ES-I3 (cell line): ENCODE results near the gene NAA15.
"Not testable (repeated sequence)": the region's sequence is repeated elsewhere in the genome, so short reads cannot be mapped to it uniquely, and the experiment has no call there.

Source experiments
- H3K36me3 ChIP-seq: 2 replicates; pipeline ENCODE4 v1.6.1; 2013; ENCODE audit warnings: mild to moderate bottlenecking, low read length, control low read depth, moderate library complexity; ENCODE audit not compliant: insufficient read depth
- H3K4me1 ChIP-seq: 2 replicates; pipeline ENCODE4 v1.6.1; 2013; ENCODE audit warnings: mild to moderate bottlenecking, control low read depth, low read length; ENCODE audit not compliant: insufficient read depth
- H3K9ac ChIP-seq: 2 replicates; pipeline ENCODE4 v1.6.1; 2013; ENCODE audit warnings: low read depth, mild to moderate bottlenecking, low read length, moderate library complexity
- H3K9me3 ChIP-seq: 2 replicates; pipeline ENCODE4 v1.6.1; 2013; ENCODE audit warnings: mild to moderate bottlenecking, low read length, moderate library complexity; ENCODE audit not compliant: control insufficient read depth, insufficient read depth

Gene NAA15

GRCh38 chr4:139337612-139338011 is 36.3 kb downstream of the NAA15 start:
- no peaks in the 10 kb centered on the region for H3K9me3 ChIP-seq
- H3K36me3 ChIP-seq, result no peaks in the 10 kb centered on the region; the same call in none of the 2 replicates
- H3K9ac ChIP-seq, result no peak overlapping the region
- H3K4me1 ChIP-seq, result no peaks in the 10 kb centered on the region

GRCh38 chr4:139361301-139361700 is 60.0 kb downstream of the NAA15 start:
- Histone ChIP-seq H3K36me3 (peaks cover 8% of the 10 kb centered on the region), H3K9me3 (no peaks in the 10 kb centered on the region), H3K4me1 (no peaks in the 10 kb centered on the region), H3K9ac (no peak overlapping the region)

- Histone ChIP-seq H3K9ac (no peak overlapping the region), H3K4me1 (no peaks in the 10 kb centered on the region), H3K9me3 (no peaks in the 10 kb centered on the region), H3K36me3 (peaks cover 12% of the 10 kb centered on the region)
These were observed 66.3 kb downstream of the NAA15 start for GRCh38 chr4:139367421-139368090.

- no peaks in the 10 kb centered on the region for H3K4me1 ChIP-seq
- H3K9me3 ChIP-seq, result no peaks in the 10 kb centered on the region
- no peak overlapping the region for H3K9ac ChIP-seq
- peaks cover 16% of the 10 kb centered on the region for H3K36me3 ChIP-seq
These were observed 67.7 kb downstream of the NAA15 start for GRCh38 chr4:139368998-139369397.

- no peaks in the 10 kb centered on the region for H3K4me1 ChIP-seq
- no peaks in the 10 kb centered on the region for H3K9me3 ChIP-seq
- H3K36me3 ChIP-seq, result peaks cover 19% of the 10 kb centered on the region; the same call in 1 of the 2 replicates
- H3K9ac ChIP-seq, result no peak overlapping the region
These were observed 72.9 kb downstream of the NAA15 start for GRCh38 chr4:139374251-139374650.

GRCh38 chr4:139386421-139386820 is 85.1 kb downstream of the NAA15 start:
- no peaks in the 10 kb centered on the region for H3K9me3 ChIP-seq
- H3K4me1 ChIP-seq, result no peaks in the 10 kb centered on the region
- peaks cover 9% of the 10 kb centered on the region for H3K36me3 ChIP-seq
- no peak overlapping the region for H3K9ac ChIP-seq

GRCh38 chr4:139389102-139389501 is 87.8 kb downstream of the NAA15 start:
- peaks cover 9% of the 10 kb centered on the region for H3K36me3 ChIP-seq
- no peaks in the 10 kb centered on the region for H3K9me3 ChIP-seq
- no peak overlapping the region for H3K9ac ChIP-seq
- H3K4me1 ChIP-seq, result no peaks in the 10 kb centered on the region

GRCh38 chr4:139389991-139390390 is 88.7 kb downstream of the NAA15 start:
- no peaks in the 10 kb centered on the region for H3K9me3 ChIP-seq
- H3K36me3 ChIP-seq, result peaks cover 9% of the 10 kb centered on the region
- H3K4me1 ChIP-seq, result no peaks in the 10 kb centered on the region
- H3K9ac ChIP-seq, result no peak overlapping the region

- Histone ChIP-seq H3K36me3 (peaks cover 9% of the 10 kb centered on the region), H3K4me1 (no peaks in the 10 kb centered on the region), H3K9ac (no peak overlapping the region), H3K9me3 (no peaks in the 10 kb centered on the region)
These were observed 90.4 kb downstream of the NAA15 start for GRCh38 chr4:139391731-139392130.

- H3K9me3 ChIP-seq, result no peaks in the 10 kb centered on the region
- H3K36me3 ChIP-seq, result peaks cover 3% of the 10 kb centered on the region
- no peaks in the 10 kb centered on the region for H3K4me1 ChIP-seq
- no peak overlapping the region for H3K9ac ChIP-seq
These were observed 91.5 kb downstream of the NAA15 start for GRCh38 chr4:139392797-139393196.

- no peaks in the 10 kb centered on the region for H3K9me3 ChIP-seq
- no peaks in the 10 kb centered on the region for H3K4me1 ChIP-seq
- H3K9ac ChIP-seq, result no peak overlapping the region
- H3K36me3 ChIP-seq, result no peaks in the 10 kb centered on the region; the same call in 1 of the 2 replicates
These were observed 100.1 kb downstream of the NAA15 start for GRCh38 chr4:139401368-139401767.

- no peaks in the 10 kb centered on the region; the same call in 1 of the 2 replicates for H3K36me3 ChIP-seq
- H3K4me1 ChIP-seq, result no peaks in the 10 kb centered on the region
- no peaks in the 10 kb centered on the region for H3K9me3 ChIP-seq
- H3K9ac ChIP-seq, result no peak overlapping the region
These were observed 101.1 kb downstream of the NAA15 start for GRCh38 chr4:139402436-139402835.

- H3K4me1 ChIP-seq, result no peaks in the 10 kb centered on the region
- H3K9me3 ChIP-seq, result no peaks in the 10 kb centered on the region
- no peaks in the 10 kb centered on the region; the same call in 1 of the 2 replicates for H3K36me3 ChIP-seq
- no peak overlapping the region for H3K9ac ChIP-seq
These were observed 102.2 kb downstream of the NAA15 start for GRCh38 chr4:139403462-139403861.

- Histone ChIP-seq H3K9me3 (no peaks in the 10 kb centered on the region), H3K4me1 (no peaks in the 10 kb centered on the region), H3K36me3 (no peaks in the 10 kb centered on the region; the same call in 1 of the 2 replicates), H3K9ac (no peak overlapping the region)
These were observed 109.0 kb downstream of the NAA15 start for GRCh38 chr4:139410312-139410711.

- H3K9ac ChIP-seq, H3K4me1 ChIP-seq, H3K36me3 ChIP-seq, H3K9me3 ChIP-seq: not testable (repeated sequence)
These were observed 113.4 kb downstream of the NAA15 start for GRCh38 chr4:139414671-139415210.
